Activated gamma-delta T cell treated with Interleukin-2 at 50 U/mL for 16 hours (primary cell): ENCODE results near the gene CACNA1G.

Experiments
- DNase-seq: peaks from one replicate; pipeline ENCODE4 v3.0.0-alpha.2; 2020

The CACNA1G gene

DNA sequence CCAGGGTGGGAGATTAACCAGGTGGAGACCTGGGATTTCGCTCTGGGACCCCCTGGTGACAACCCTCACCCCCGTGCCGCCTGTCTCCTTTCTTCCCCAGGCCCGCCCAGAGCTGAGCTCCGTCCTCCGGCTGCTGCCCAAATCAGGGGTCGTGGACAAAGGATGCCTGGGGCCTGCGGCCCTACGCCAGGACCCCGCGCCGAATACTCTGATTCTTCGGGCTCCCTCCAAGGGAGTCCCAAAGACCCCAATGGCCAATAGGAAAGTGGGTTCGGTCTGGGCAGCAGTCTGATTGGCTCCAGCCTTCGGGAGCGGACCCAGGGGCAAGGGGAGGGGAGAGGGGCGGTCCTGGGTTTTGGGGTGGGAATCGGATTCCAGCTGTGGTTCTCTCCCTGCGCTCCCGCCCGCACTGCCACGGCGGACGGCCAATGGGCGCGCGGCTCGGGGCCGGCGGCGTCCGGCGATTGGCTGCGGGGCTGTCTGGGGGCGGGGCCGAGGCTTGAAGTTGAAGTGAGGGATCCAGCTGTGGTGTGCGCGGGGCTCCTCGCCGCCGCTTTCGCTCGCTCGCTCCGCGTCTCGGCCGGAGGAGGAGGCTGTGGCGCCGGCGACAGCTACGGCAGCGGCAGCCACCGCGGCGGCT lies at the start of gene CACNA1G:
TSS of gene CACNA1G (plus strand) at position 531 of the 640 bp plus-strand sequence. CDS start 745 bp downstream, outside the sequence.
- peak; percentile 78 for DNase-seq

DNA sequence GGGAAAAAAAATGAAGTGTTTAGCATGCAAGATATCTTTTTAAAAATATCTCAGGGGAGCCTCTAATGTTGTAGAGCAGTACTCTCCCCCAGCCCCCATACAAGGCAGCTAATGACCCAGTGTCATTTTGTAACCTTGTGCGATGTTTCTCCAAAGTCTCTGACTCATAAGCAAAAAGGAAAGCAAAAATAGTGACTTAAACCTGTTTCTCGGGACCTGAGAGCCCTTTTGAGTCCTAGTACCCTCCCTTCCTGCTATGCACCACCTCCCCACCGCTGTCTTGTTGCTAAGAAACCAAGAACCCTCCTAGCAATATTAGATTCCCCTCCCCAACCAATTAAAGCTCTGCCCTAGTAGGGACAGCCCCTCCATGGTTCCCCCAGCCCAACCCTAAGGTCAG lies 49.5 kb upstream of the CACNA1G start:
- DNase-seq: no peak

DNA sequence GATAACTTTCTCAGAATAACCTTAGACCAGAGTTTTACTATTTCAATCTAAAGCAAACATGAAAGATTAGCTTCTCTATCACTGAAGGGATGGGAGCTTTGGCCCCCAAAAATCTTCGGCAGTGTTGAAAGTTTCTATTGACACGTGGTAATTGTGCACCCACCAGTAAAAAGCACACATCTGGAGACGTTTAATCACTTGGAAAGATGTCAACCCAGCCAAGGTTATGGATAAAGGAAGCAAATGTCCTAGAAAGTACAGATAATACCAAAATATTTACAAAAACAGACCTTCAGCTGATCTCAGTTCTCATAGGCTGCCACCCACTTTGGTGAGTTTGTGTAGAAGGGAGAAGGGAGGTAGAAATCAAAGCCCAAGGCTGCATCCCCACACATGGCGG lies 47.0 kb upstream of the CACNA1G start:
- no peak for DNase-seq

DNA sequence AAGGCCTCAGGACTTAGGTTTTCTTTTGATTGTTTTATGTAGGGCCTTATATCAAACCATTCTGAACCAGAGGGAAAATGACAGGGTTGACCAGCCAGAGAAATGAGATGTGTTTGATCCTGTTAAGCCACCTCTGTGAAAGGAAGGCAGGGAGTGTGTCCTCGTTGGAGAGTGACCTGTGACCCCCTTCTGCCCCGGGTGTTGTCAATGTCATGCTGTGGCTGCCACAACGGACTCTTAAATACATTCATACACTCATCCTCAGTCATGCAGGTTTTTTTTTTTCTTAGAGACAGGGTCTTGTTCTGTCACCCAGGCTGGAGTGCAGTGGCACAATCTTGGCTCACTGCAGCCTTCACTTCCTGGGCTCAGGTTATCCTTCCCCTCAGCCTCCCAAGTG lies 46.1 kb upstream of the CACNA1G start:
- no peak for DNase-seq

DNA sequence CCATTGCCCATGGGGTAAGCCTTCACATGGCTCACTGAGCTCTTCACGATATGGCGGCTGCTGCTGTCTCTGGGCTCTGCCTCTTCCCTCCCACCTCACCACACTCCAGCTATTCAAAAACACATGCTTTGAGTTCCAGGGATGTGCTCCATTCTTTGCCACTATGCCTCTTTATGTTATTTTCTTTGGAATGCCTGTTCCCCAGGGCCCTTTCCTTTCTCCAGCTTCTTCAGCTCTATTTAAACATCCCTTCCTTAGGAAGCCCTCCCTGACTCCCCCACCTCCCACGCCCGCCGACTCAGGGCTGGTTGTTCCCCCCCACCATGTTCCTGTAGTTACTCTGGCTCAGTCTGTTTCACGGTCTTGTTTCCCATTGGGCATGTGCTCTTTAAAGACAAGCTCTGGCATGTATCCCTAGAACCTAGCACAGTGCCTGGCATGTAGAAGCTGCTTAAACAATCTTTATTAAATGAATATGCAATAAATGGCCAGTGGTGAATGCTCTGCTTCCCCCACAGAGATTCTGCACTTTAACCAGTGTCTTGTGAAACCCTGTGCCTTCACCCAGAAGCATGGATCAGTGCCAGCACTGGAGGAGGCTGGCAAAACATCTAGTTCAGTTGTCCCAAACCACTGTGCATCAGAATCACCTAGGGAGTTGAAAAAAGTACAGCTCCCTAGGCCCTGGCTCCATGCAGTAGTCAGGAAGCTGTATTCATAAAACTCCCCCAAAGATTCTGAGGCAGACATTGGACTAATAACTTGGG lies 45.4 kb upstream of the CACNA1G start:
- no peak for DNase-seq

DNA sequence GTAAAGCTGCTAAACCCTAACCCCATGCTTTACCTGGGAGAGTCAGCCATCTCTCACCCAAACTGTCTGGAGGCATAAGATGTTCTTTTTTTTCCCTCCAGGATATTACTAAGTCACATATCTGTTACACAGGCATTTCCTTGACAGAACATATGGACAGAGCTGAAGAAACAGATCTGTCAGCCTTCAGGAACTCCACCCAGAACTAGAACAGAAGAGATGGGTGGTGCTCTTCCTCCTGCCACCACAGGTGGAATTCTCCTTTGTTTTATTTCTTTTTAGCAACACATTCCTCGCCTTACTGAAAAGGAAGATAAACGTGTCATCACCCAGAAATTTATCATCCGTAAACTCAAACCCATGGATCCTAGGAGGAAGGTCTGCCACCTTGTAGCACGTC lies 43.5 kb upstream of the CACNA1G start:
- DNase-seq: no peak

DNA sequence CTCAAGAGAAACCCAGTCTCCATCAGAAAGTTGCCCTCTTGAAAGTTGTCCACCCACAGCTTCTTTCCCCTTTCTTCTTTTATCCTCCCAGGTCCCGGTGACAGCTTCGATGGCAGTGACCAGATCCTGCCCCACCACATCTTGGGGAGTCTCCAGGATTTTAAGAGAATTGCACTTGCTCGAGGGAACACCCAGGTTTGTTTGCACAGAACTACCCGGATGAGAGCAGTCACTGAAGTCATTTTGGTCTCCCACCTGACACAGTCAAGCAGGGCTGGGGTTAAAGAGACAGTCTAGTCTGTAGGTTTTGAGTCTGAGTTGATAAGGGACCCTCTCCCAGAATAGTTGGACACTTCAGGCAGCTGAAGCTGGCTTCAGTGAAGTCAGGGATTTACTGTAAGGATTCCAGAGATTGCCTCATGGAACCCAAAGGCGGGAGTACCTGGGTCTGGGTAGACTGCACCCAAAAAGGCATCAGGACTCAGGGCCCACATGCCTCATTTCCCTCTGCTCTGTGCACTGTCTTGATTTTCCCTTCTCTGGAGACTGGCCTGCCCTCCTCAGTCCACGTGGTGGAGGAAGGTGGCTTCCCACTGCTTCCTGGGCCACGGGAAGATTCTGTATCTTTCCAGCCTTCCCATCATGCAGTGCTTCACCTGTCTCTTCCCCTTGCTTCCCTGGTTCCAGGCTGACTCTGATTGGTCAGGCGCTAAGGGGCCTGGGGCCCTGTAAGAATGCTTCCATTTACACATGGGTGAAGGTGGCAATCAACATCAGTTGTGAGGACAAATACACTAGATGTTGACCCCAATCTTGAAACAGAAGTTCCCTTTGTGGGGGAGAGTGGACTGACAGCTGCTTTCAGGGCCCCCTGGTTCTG lies 42.8 kb upstream of the CACNA1G start:
- DNase-seq: no peak

DNA sequence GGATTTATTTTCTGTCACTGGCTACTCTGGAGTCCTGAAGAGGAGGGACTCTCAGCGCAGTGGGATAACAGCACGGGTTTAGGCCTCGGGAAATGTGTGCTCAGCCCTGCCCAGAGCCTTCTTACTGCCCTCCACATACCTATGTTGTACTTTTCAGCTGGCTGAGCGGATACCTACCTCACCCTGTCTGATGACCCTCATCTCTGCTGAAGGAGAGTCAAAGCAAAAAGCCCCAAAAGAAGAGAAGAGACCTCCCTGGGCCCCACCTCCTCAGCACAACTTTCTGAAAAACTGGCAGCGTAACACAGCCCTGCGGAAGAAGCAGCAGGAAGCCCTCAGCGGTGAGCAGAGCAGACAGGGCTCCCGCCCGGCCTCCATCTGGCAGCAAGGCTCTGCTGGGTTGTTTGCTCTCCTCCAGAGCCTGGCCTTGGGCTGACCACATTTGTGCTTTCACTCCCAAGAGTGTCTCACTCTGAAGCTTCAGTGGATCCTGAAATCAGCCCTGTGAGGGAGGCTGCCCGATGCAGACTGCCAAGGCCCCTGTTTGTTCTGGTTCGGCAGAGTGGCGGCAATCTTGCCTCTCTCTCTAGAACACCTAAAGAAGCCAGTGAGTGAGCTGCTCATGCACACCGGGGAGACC lies 42.0 kb upstream of the CACNA1G start:
- DNase-seq: no peak

DNA sequence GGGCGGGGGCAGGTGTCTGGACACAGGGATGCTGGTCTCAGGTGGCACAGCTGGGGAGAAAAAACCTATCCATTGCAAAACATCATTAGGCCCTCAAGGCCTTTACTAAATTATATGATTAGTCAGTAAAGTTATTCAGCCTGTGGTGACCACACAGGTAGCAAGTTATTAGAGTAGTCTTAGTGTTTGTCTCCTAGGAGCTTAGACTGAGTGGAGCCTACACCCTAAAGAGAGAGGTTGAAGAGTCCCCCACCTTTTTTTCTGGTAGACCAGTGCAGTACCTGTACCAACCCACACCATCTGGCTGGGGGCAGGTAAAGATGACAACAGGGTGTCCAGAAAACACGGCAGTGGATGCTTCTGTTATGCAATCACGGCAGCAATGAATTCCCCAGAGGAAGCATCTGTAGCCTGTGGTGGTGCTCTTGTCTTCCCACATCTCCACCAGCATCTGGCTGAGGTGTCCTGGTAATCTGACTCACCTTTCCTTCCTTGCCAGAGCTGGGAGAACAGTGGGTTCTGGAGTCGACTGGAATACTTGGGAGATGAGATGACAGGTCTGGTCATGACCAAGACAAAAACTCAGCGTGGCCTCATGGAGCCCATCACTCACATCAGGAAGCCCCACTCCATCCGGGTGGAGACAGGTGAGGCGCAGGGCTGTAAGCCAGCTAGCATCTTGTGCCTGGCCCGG lies 41.2 kb upstream of the CACNA1G start:
- DNase-seq: no peak

DNA sequence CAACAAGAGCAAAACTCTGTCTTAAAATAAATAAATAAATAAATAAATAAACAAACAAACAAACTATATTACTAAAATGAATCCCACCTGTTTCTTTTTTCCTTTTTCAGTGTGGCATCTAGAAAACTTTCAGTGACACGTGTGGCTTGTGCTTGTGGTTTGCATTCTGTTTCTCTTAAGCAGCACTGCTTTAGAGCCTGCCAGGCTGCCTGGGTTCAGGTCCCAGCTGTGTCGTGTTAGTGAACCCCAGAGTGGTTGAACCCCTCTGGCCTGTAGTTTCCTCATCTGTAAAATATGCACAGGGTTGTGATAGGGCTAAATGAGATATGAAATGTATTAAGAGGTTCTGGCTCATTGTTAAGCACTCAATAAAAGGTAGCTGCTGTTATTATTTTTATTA lies 40.0 kb upstream of the CACNA1G start:
- DNase-seq: no peak

DNA sequence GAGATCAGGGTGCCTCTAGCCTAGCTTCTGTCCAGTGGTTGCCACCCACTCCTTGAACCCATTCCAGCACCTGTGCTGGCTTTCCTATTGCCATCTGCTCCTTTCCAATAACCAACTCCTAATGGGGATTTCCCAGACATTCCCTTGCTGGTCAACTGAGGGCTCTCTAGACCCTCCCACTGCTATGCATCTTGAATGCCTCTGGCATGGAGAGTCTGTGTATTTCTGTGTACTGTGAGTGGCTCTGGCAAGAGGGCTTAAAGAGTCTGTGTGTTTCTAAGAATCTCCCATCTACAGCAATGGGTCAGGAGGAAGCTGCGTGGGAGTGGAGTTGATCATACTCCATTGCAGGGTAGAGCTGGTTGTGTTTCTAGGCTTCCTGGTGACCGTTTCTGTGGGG lies 39.0 kb upstream of the CACNA1G start:
- no peak for DNase-seq

DNA sequence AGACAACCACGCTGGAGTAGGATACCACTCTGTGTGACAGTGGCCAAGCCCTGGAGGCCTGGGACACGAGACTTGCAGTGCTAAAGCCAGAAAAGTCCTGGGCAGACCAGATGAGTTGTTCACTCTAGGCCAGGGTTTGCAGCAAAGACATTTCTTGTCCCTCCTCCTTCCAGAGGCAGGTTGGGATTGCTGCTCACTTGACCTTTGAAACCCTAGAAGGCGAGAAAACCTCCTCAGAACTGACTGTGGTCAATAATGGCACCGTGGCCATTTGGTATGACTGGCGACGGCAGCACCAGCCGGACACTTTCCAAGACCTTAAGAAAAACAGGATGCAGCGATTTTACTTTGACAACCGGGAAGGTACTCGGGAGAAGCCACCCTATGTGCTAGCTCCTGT lies 37.7 kb upstream of the CACNA1G start:
- no peak for DNase-seq

DNA sequence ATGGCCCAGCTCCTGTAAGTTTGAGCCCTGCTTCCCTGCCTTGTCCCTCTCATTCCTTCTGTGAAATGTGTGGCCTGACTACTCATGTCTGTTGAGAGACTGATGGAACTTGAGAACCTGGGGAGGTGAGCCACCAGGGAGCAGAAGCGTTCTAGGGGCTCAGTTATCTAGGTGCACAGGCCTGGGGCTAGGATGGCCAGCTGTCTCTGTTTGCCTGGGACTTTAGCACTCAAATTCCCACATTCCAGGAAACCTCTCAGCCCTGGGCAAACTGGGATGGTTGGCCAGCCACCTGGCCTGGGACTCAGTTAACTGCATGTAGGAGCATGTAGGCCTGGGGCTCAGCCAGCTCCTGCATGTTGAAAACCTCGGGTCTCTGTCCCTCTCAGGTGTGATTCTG lies 37.3 kb upstream of the CACNA1G start:
- no peak for DNase-seq

DNA sequence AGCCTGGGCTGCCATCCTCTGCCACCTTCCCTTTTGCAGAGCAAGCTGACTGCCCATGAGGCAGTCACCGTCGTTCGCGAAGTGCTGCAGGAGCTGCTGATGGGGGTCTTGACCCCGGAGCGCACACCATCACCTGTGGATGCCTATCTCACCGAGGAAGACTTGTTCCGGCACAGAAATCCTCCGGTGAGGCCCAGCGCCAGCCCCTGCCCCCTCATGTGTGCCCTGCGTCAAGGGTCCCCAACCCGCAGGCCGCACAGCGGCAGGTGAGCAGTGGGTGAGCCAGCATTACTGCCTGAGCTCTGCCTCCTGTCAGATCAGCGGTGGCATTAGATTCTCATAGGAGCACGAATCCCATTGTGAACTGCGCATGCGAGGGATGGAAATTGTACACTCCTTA lies 35.7 kb upstream of the CACNA1G start:
- no peak for DNase-seq

DNA sequence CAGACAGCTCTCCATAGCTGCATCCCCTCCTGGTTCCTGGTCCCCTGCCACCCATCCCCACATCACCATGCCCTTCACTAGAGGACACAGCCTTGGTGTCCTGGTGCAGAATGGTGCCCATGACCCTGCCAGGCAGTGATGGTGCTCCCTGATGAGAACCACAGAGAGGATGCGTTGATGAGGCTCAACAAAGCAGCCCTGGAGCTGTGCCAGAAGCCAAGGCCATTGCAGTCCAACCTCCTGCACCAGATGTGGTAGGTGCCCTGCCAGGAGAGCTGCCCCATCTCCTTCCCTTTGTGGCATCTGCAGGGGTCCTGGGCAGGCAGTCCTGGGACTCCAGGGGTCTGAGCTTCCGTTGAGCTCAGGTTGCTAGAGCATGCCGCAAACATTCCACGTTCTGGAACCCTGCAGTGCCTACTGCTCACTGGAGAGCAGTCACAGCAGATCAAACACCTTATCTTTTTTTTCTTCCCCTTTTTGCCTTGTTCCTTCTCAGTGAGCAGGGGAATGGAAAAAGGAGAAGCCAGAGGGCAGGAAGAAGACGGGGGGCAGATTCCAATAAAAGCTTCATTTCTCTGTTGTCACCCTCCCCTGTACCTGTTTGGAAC lies 33.3 kb upstream of the CACNA1G start:
- DNase-seq: no peak

DNA sequence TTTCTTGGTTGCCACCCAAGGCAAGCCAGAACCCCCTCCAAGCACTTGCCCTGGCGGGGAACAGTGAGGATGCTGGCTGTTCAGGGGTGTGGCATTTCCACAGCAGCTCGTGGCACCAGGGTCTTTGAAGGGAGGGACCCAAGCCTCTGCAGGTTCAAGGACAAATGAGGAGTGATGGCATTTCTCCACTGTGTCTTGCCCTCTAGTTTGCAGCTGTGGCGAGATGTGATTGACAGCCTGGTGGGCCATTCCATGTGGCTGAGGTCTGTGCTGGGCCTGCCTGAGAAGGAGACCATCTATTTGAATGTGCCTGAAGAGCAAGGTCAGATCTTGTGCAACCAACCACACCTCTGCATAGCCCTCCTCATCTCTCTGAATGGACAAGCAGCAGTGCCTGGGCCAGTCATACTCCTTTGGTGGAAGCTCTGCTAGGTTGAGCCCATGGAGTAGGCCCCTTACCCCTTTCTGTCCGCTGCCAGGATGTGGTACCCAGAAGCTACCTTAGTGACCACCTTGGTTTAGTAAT lies 32.5 kb upstream of the CACNA1G start:
- no peak for DNase-seq

DNA sequence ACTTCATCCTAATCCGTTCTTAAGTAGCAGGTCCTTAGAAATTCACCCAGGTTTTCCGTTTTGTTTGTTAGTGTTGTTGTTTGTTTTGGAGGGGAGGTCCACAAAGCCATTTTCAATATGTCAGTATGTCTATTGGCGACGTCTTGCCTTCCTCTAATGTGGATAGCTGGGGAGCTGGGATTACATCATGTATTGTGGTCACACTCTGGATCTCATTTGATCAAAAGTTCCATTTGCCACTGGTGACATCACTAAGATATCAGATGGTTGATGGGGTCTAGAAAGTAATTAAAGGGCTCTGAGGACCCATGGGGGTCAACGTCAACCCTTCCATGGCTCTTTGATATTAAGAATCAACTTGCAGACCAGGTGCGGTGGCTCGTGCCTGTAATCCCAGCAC lies 30.7 kb upstream of the CACNA1G start:
- no peak for DNase-seq

DNA sequence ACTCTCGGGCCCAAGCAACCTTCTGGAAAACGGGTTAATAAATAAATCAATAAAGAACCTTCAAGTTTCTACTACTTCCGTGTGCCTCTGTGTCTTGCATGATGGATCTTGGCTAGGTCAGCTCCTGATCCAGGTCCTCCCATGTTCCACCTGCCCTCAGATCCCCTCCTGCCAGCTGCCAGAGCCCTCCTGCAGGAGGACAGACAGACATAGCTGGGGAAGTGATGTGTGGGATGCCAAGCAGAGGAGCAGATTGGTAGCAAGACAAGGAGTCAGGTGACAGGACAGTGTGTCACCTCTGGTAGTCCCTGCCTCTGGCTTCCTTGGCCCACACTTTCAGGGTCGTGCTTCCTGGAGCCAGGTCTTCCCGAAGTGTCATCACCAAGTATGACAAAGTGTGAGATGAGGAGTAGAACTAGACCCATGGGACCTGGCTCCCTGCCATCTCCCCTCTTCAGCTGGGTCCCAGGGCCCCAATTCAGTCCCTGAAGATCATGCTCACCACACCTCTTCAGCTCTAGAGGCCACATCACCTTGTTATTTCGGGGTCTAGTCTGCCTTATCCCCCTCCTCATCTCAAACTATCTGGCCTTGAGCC lies 29.0 kb upstream of the CACNA1G start:
- no peak for DNase-seq

DNA sequence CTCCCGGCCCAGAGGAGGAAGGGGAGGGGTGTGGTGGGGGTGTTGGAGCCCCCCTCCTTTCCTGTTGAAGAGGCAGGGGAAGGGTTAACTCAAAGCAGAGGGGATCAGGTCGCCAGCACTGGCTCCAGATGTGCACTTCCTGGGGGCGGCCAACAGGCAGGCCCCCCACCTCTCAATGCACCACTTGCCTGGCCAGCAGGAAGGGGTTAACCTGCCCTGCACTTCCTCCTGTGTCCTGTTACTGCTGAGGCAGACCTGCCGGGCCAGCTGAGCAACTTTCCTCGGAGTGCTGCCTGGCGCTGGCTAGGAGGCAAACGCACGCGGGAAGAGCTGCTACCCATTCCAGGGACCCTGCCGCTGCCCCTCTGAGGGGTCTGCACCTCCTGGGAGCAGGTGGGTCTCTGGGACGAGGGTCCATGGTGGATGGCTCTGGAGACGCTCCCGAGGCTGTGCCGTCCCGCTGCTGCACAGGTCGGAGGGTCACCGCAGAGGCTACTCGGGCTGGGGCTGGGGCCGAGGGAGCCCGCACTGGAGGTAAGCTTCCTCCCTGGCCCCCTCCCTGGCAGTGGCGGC lies 28.0 kb upstream of the CACNA1G start, which contains the start of gene EPN3:
TSS of gene EPN3 (plus strand) at position 284 of the 573 bp plus-strand sequence. CDS start 3,822 bp downstream, outside the sequence.
- DNase-seq: no peak

DNA sequence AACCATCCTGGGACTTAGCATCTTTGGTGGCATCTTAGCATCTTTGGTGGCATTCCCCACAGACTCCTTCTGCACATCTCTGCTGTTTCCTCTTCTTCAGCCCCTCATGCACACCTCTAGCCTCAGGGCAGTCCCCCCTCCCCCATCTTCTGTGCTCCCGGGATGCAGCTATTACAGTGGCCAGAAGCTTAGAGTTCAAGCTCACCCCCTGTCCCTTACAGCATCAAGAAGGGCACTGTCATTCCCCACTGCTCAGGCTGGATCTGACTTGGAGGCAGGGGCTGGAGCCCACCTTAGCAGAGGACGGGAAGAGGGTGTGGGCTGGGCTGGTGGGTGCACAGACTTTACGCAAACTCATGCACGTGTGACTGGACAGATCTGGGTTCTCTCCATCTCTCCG lies 27.3 kb upstream of the CACNA1G start:
- DNase-seq: no peak

DNA sequence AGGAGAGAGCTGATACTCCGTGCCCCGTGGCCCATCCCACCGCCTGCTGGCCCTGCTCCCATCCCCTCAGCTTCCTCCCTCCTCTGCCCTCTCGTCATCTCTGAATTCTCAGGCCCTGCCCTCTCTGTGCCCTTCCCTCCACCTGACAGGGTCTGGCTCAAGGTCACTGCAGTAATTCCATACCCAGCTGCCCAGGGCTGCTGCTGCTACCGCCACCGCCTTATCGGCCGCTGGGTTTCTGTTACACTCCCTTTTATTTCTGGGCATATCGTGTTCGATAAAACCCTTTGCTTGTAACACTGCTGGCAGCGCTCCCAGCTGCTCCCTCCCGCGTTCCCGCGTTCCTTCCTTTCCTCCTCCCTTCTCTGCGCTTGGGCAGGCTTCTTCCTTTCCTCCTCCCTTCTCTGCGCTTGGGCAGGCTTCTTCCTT lies 26.8 kb upstream of the CACNA1G start:
- no peak for DNase-seq
